ENCODE results near the gene JAKMIP2. TPM values are rescaled to one million over a fixed set of nuclear protein-coding genes. Genes with fewer than 3 reads are reported as not detected.
"Not testable (repeated sequence)": the region's sequence is repeated elsewhere in the genome, so short reads cannot be mapped to it uniquely, and the experiment has no call there.

Gene JAKMIP2
- polyA plus RNA-seq, 12 donors = 1.1 to 14.1 (median 3.1) TPM; not detected in 1

- DNase-seq = no peak
Observed at GRCh38 chr5:147748590-147748989, 33.9 kb downstream of the JAKMIP2 start.

- no peak for DNase-seq
Observed at GRCh38 chr5:147746986-147747385, 35.5 kb downstream of the JAKMIP2 start.

- DNase-seq = peak; percentile 21
Observed at GRCh38 chr5:147743678-147744374, 38.7 kb downstream of the JAKMIP2 start.

- DNase-seq = no peak
Observed at GRCh38 chr5:147743012-147743411, 39.5 kb downstream of the JAKMIP2 start.

- DNase-seq = no peak
Observed at GRCh38 chr5:147742151-147742550, 40.4 kb downstream of the JAKMIP2 start.

- no peak for DNase-seq
Observed at GRCh38 chr5:147740864-147741263, 41.7 kb downstream of the JAKMIP2 start.

- DNase-seq = no peak
Observed at GRCh38 chr5:147737921-147738320, 44.6 kb downstream of the JAKMIP2 start.

GRCh38 chr5:147735621-147736125, 46.9 kb downstream of the JAKMIP2 start:
- DNase-seq = no peak

- no peak for DNase-seq
Observed at GRCh38 chr5:147734894-147735293, 47.6 kb downstream of the JAKMIP2 start.

- DNase-seq = no peak
Observed at GRCh38 chr5:147733075-147733474, 49.5 kb downstream of the JAKMIP2 start.

- DNase-seq = no peak
Observed at GRCh38 chr5:147732291-147732883, 50.1 kb downstream of the JAKMIP2 start.

GRCh38 chr5:147731431-147732290, 50.9 kb downstream of the JAKMIP2 start:
- DNase-seq = no peak

GRCh38 chr5:147727200-147727599, 55.3 kb downstream of the JAKMIP2 start:
- no peak for DNase-seq

- DNase-seq = not testable (repeated sequence)
Observed at GRCh38 chr5:147721191-147721960, 61.2 kb downstream of the JAKMIP2 start.

GRCh38 chr5:147713550-147714295, 68.8 kb downstream of the JAKMIP2 start:
- no peak for DNase-seq

- DNase-seq = no peak
Observed at GRCh38 chr5:147712598-147712997, 69.9 kb downstream of the JAKMIP2 start.

- DNase-seq = no peak
Observed at GRCh38 chr5:147712019-147712418, 70.5 kb downstream of the JAKMIP2 start.

- DNase-seq = no peak
Observed at GRCh38 chr5:147711019-147711418, 71.5 kb downstream of the JAKMIP2 start.

- DNase-seq = no peak
Observed at GRCh38 chr5:147708708-147709107, 73.8 kb downstream of the JAKMIP2 start.

- no peak for DNase-seq
Observed at GRCh38 chr5:147704544-147704943, 78.0 kb downstream of the JAKMIP2 start.

GRCh38 chr5:147701468-147701867, 81.1 kb downstream of the JAKMIP2 start:
- DNase-seq = no peak

Measured in muscle of arm (tissue), 12 donors.